ENCODE data around the gene CCNB2.
"Not testable (repeated sequence)": the region's sequence is repeated elsewhere in the genome, so short reads cannot be mapped to it uniquely, and the experiment has no call there.

CCNB2 gene

DNA sequence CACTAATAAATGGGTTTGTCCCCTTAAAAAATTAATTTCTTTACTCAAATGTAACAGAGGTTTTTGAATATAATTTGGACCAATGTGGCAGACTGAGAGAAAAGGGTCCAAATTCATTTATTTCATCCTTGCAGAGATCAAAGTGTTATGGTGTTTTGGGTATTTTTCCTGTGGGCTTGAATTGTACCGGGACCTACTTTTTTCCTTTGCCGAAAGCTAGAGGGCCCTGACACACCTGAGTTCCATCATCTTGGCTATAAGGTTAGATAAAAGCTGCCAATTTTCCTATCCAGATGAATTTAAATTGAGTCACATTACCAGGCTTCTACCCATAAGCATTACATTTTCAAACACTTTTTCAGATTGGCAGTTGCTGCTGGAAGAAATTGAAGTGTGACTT is 908 bp downstream of the CCNB2 start:
- H3K36me3 ChIP-seq (ENCODE audit: insufficient read depth, low read length), result peaks cover 20% of the 10 kb centered on the region
- H3K27me3 ChIP-seq (ENCODE audit: insufficient read depth, low read length), result no peaks in the 10 kb centered on the region
- H3K79me2 ChIP-seq (ENCODE audit: control insufficient read depth, insufficient read depth, low read length, unreplicated experiment), result peaks cover 38% of the 10 kb centered on the region
- peak overlapping the region; percentile 68 for H3K27ac ChIP-seq (ENCODE audit: low read depth, low read length)
- H3K4me3 ChIP-seq (ENCODE audit: low read depth, low read length), result peak overlapping the region; percentile 90
- peak overlapping the region; percentile 75 for H2AFZ ChIP-seq (ENCODE audit: low read length, unreplicated experiment)
- peaks cover 8% of the 10 kb centered on the region for H3K4me1 ChIP-seq (ENCODE audit: control insufficient read depth, insufficient read depth, low read length, unreplicated experiment)

DNA sequence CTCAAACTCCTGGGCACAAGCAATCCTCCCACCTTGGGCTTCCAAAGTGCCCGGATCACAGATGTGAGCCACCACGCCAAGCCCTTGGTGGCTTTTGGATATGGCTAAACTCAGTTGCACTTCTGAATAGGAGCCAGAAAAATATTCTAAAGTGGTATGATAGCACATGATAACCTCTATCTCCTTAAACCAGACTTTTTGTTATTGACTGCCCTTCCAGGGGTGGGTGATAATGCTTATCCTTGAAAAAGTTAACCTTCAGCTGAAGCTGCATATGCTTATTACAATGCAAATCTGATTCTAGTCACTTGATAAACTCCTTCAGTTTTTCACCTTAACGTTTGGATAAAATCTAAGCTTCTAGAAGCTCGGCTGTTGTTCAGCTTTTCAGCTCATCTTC is 6.3 kb downstream of the CCNB2 start:
- Histone ChIP-seq H3K4me1 (ENCODE audit: control insufficient read depth, insufficient read depth, low read length, unreplicated experiment) (peaks cover 4% of the 10 kb centered on the region), H3K27me3 (ENCODE audit: insufficient read depth, low read length) (no peaks in the 10 kb centered on the region), H3K36me3 (ENCODE audit: insufficient read depth, low read length) (peaks cover 38% of the 10 kb centered on the region), H3K79me2 (ENCODE audit: control insufficient read depth, insufficient read depth, low read length, unreplicated experiment) (peaks cover 42% of the 10 kb centered on the region), H3K4me3 (ENCODE audit: low read depth, low read length) (no peak overlapping the region), H3K27ac (ENCODE audit: low read depth, low read length) (no peak overlapping the region), H2AFZ (ENCODE audit: low read length, unreplicated experiment) (no peak overlapping the region)

DNA sequence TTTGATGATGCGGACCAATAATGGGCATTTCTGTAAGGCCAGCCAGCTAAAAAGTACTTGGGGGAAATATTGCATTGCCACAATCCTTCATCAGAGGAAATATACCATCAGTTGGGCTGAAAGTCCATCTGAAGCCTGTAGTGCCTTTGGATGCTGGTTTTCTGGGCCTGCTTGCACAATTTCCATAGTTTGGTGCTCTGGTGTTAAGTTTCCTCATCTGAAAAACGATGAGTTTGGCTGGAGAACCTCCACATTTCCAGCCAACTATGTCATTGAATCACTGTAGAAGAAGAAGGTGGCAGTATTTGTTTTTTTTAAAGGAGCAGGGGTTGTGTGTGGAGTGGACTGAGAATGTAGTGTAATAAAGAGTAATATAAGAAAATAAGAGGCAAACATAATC is 10.1 kb downstream of the CCNB2 start:
- H3K4me1 ChIP-seq (ENCODE audit: control insufficient read depth, insufficient read depth, low read length, unreplicated experiment), result no peaks in the 10 kb centered on the region
- no peaks in the 10 kb centered on the region for H3K27me3 ChIP-seq (ENCODE audit: insufficient read depth, low read length)
- H3K36me3 ChIP-seq (ENCODE audit: insufficient read depth, low read length), result peaks cover 38% of the 10 kb centered on the region
- peaks cover 22% of the 10 kb centered on the region for H3K79me2 ChIP-seq (ENCODE audit: control insufficient read depth, insufficient read depth, low read length, unreplicated experiment)
- H3K4me3 ChIP-seq (ENCODE audit: low read depth, low read length), result no peak overlapping the region
- H3K27ac ChIP-seq (ENCODE audit: low read depth, low read length), result no peak overlapping the region
- H2AFZ ChIP-seq (ENCODE audit: low read length, unreplicated experiment), result no peak overlapping the region

DNA sequence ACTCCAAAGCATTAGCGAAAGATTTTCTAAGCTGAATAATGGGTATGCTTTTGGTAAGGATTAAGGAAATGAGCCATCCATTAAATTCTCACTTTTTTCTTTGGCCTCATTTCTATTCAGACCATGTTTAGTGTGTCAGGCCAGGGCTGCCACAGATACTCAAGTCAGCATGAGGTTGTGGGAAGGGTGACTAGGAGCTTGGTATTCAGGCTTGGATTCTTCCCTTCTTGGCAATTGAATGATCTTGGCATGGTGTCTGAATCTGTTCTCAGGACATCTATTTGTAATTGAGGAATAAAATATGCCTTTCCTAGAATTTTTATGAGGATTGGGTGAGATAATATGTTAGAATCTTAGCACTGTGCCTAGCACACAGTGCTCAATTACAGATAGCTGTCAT is 11.2 kb downstream of the CCNB2 start:
- peaks cover 13% of the 10 kb centered on the region for H3K79me2 ChIP-seq (ENCODE audit: control insufficient read depth, insufficient read depth, low read length, unreplicated experiment)
- H3K27ac ChIP-seq (ENCODE audit: low read depth, low read length), result no peak overlapping the region
- H3K4me3 ChIP-seq (ENCODE audit: low read depth, low read length), result no peak overlapping the region
- H3K27me3 ChIP-seq (ENCODE audit: insufficient read depth, low read length), result no peaks in the 10 kb centered on the region
- H3K36me3 ChIP-seq (ENCODE audit: insufficient read depth, low read length), result peaks cover 30% of the 10 kb centered on the region
- no peaks in the 10 kb centered on the region for H3K4me1 ChIP-seq (ENCODE audit: control insufficient read depth, insufficient read depth, low read length, unreplicated experiment)
- H2AFZ ChIP-seq (ENCODE audit: low read length, unreplicated experiment), result no peak overlapping the region

- H3K36me3 ChIP-seq (ENCODE audit: insufficient read depth, low read length), result peaks cover 29% of the 10 kb centered on the region
Measured at GRCh38 chr15:59116771-59117170, 11.8 kb downstream of the CCNB2 start.

DNA sequence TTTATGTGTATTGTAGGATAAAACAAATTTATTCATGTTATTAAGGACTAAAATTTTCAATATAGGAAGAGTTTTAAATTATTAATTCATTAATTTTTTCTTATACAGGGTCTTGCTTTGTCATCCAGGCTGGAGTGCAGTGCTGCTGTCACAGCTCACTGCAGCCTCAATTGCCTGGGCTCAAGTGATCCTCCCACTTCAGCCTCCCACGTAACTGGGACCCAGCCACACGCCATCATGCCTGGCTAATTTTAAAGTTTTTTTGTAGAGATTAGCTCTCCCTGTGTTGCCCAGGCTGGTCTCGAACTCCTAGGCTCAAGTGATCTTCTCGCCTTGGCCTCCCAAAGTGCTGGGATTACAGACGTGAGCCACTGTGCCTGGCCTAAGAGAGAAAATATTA is 14.7 kb downstream of the CCNB2 start:
- no peaks in the 10 kb centered on the region for H3K27me3 ChIP-seq (ENCODE audit: insufficient read depth, low read length)
- H2AFZ ChIP-seq (ENCODE audit: low read length, unreplicated experiment), result no peak overlapping the region
- H3K4me3 ChIP-seq (ENCODE audit: low read depth, low read length), result no peak overlapping the region
- H3K36me3 ChIP-seq (ENCODE audit: insufficient read depth, low read length), result peaks cover 26% of the 10 kb centered on the region
- peaks cover 4% of the 10 kb centered on the region for H3K79me2 ChIP-seq (ENCODE audit: control insufficient read depth, insufficient read depth, low read length, unreplicated experiment)
- H3K4me1 ChIP-seq (ENCODE audit: control insufficient read depth, insufficient read depth, low read length, unreplicated experiment), result no peaks in the 10 kb centered on the region
- no peak overlapping the region for H3K27ac ChIP-seq (ENCODE audit: low read depth, low read length)

More at GRCh38 chr15:59116771-59117170, 11.8 kb downstream of the CCNB2 start:
- no peaks in the 10 kb centered on the region for H3K4me1 ChIP-seq (ENCODE audit: control insufficient read depth, insufficient read depth, low read length, unreplicated experiment)
- H3K79me2 ChIP-seq (ENCODE audit: control insufficient read depth, insufficient read depth, low read length, unreplicated experiment), result peaks cover 9% of the 10 kb centered on the region
- H3K4me3 ChIP-seq (ENCODE audit: low read depth, low read length), result no peak overlapping the region
- no peak overlapping the region for H2AFZ ChIP-seq (ENCODE audit: low read length, unreplicated experiment)
- H3K27me3 ChIP-seq (ENCODE audit: insufficient read depth, low read length), result no peaks in the 10 kb centered on the region
- H3K27ac ChIP-seq (ENCODE audit: low read depth, low read length), result no peak overlapping the region

GRCh38 chr15:59120937-59121336 is 16.0 kb downstream of the CCNB2 start:
- Histone ChIP-seq H3K27me3 (ENCODE audit: insufficient read depth, low read length) (no peaks in the 10 kb centered on the region), H3K4me3 (ENCODE audit: low read depth, low read length) (no peak overlapping the region), H3K79me2 (ENCODE audit: control insufficient read depth, insufficient read depth, low read length, unreplicated experiment) (peaks cover 4% of the 10 kb centered on the region), H3K36me3 (ENCODE audit: insufficient read depth, low read length) (peaks cover 19% of the 10 kb centered on the region), H3K27ac (ENCODE audit: low read depth, low read length) (no peak overlapping the region), H2AFZ (ENCODE audit: low read length, unreplicated experiment) (no peak overlapping the region), H3K4me1 (ENCODE audit: control insufficient read depth, insufficient read depth, low read length, unreplicated experiment) (no peaks in the 10 kb centered on the region)

GRCh38 chr15:59124261-59124660 is 19.3 kb downstream of the CCNB2 start:
- Histone ChIP-seq H3K4me1 (ENCODE audit: control insufficient read depth, insufficient read depth, low read length, unreplicated experiment) (no peaks in the 10 kb centered on the region), H2AFZ (ENCODE audit: low read length, unreplicated experiment) (no peak overlapping the region), H3K36me3 (ENCODE audit: insufficient read depth, low read length) (peaks cover 10% of the 10 kb centered on the region), H3K27ac (ENCODE audit: low read depth, low read length) (no peak overlapping the region), H3K27me3 (ENCODE audit: insufficient read depth, low read length) (no peaks in the 10 kb centered on the region), H3K79me2 (ENCODE audit: control insufficient read depth, insufficient read depth, low read length, unreplicated experiment) (peaks cover 4% of the 10 kb centered on the region), H3K4me3 (ENCODE audit: low read depth, low read length) (no peak overlapping the region)

- not testable (repeated sequence) for H2AFZ ChIP-seq (ENCODE audit: low read length, unreplicated experiment); H3K4me1 ChIP-seq (ENCODE audit: control insufficient read depth, insufficient read depth, low read length, unreplicated experiment); H3K27me3 ChIP-seq (ENCODE audit: insufficient read depth, low read length); H3K27ac ChIP-seq (ENCODE audit: low read depth, low read length); H3K4me3 ChIP-seq (ENCODE audit: low read depth, low read length)
- Histone ChIP-seq H3K36me3 (ENCODE audit: insufficient read depth, low read length) (peaks cover 24% of the 10 kb centered on the region), H3K79me2 (ENCODE audit: control insufficient read depth, insufficient read depth, low read length, unreplicated experiment) (peaks cover 13% of the 10 kb centered on the region)
Measured at GRCh38 chr15:59125683-59126082, 20.7 kb downstream of the CCNB2 start.

DNA sequence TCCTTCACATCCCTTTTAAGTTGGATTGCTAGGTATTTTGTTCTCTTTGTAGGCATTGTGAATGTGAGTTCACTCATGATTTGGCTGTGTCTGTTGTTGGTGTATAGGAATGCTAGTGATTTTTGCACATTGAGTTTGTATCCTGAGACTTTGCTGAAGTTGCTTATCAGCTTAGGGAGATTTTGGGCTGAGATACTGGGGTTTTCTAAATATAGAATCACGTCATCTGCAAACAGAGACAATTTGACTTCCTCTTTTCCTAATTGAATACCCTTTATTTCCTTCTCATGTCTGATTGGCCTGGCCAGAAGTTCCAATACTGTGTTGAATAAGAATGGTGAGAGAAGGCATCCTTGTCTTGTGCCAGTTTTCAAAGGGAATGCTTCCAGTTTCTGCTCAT is 22.3 kb downstream of the CCNB2 start:
- H3K36me3 ChIP-seq (ENCODE audit: insufficient read depth, low read length), result peaks cover 36% of the 10 kb centered on the region
- not testable (repeated sequence) for H2AFZ ChIP-seq (ENCODE audit: low read length, unreplicated experiment); H3K4me3 ChIP-seq (ENCODE audit: low read depth, low read length); H3K4me1 ChIP-seq (ENCODE audit: control insufficient read depth, insufficient read depth, low read length, unreplicated experiment); H3K27me3 ChIP-seq (ENCODE audit: insufficient read depth, low read length); H3K27ac ChIP-seq (ENCODE audit: low read depth, low read length)
- H3K79me2 ChIP-seq (ENCODE audit: control insufficient read depth, insufficient read depth, low read length, unreplicated experiment), result peaks cover 17% of the 10 kb centered on the region

DNA sequence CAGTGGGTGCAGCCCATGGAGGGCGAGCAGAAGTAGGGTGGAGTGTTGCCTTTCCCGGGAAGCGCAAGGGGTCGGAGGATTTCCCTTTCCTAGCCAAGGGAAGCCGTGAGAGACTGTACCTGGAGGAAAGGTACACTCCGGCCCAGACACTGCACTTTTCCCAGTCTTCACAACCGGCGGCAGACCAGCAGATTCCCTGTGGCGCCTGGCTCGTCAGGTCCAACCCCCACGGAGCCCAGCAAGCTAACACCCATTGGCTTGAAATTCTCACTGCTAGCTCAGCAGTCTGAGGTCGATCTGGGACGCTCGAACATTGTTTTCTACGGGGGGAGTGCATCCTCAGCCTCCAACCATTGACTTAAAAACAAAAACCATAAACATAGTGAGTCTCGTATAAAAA is 26.5 kb downstream of the CCNB2 start:
- no peak overlapping the region for H3K4me3 ChIP-seq (ENCODE audit: low read depth, low read length)
- peaks cover 17% of the 10 kb centered on the region for H3K79me2 ChIP-seq (ENCODE audit: control insufficient read depth, insufficient read depth, low read length, unreplicated experiment)
- no peaks in the 10 kb centered on the region for H3K4me1 ChIP-seq (ENCODE audit: control insufficient read depth, insufficient read depth, low read length, unreplicated experiment)
- no peak overlapping the region for H2AFZ ChIP-seq (ENCODE audit: low read length, unreplicated experiment)
- H3K27me3 ChIP-seq (ENCODE audit: insufficient read depth, low read length), result no peaks in the 10 kb centered on the region
- peaks cover 61% of the 10 kb centered on the region for H3K36me3 ChIP-seq (ENCODE audit: insufficient read depth, low read length)
- no peak overlapping the region for H3K27ac ChIP-seq (ENCODE audit: low read depth, low read length)
